Right kidney (tissue), 1 donor: Measurements from ENCODE around the gene SOWAHC.
A peak's percentile ranks its signal among the peaks of the same experiment; 100 is the strongest.
"Not testable (repeated sequence)": the region's sequence is repeated elsewhere in the genome, so short reads cannot be mapped to it uniquely, and the experiment has no call there.

Experiments
- DNase-seq: peaks from one replicate; pipeline ENCODE4 v3.0.0-alpha.2; 2016

Gene SOWAHC

DNA sequence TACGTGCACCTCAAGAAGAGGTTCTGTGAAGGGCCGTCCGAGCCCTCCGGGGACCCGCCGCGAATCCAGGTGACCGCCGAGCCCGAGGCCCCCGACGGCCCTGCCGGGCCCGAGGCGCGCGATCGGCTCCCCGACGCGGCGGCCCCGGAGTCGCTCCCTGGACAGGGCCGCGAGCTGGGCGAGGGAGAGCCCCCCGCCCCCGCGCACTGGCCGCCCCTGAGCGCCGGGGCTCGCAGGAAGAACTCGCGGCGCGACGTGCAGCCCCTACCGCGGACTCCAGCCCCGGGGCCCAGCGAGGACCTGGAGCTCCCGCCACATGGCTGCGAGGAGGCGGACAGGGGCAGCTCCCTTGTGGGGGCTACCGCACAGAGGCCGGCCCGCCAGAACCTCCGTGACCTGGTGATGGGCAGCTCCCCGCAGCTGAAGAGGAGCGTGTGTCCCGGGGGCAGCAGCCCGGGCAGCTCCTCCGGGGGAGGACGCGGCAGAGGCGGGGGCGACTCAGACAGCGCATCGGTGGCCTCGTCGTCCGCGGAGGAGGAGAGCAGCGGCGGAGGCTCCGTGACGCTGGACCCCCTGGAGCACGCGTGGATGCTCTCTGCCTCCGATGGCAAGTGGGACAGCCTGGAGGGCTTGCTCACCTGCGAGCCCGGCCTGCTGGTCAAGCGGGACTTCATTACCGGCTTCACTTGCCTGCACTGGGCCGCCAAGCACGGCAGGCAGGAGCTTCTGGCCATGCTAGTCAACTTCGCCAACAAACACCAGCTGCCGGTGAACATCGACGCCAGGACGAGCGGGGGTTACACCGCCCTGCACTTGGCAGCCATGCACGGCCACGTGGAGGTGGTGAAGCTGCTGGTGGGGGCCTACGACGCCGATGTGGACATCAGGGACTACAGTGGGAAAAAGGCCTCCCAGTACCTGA is 812 bp downstream of the SOWAHC start:
- DNase-seq: no peak

DNA sequence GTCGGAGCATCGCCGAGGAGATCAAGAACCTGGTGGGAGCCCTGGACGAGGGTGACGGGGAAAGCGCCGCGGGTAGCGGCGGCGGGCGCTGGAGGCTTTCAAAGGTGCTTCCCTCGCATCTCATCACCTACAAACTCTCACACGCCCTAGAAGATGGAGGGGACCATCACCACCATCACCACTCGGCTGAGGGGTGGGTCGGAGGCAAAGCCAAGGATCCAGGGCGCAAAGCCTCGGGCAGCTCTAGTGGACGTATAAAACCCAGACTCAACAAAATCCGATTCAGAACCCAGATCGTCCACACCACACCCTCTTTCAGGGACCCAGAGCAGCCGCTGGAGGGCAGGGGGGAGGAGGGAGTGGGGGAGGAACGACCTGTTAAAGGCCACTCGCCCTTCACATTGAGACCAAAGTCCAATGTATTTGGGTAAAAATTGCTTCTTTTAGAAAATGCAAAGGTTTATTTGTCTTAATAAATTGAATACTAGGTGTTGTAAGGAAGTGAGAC is 1.5 kb downstream of the SOWAHC start:
- no peak for DNase-seq

DNA sequence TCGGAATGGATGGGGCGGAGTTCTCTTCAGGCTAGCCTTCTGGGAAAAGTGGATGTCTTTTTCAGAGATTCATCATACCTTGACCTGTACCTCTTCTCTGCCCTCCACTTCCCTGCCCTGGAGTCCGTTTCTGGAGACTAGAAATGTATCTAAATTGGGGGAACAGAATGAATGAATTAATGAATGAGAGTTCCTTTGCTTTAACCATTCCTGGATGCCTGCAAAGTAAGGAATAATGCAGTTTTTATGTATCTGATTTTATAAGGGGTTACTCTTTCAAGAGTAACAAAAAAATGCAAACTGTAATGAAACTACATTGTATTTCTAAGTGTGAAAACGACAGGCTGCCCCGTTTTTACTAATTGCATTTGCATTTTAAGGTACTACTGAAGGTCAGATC is 2.0 kb downstream of the SOWAHC start:
- no peak for DNase-seq

DNA sequence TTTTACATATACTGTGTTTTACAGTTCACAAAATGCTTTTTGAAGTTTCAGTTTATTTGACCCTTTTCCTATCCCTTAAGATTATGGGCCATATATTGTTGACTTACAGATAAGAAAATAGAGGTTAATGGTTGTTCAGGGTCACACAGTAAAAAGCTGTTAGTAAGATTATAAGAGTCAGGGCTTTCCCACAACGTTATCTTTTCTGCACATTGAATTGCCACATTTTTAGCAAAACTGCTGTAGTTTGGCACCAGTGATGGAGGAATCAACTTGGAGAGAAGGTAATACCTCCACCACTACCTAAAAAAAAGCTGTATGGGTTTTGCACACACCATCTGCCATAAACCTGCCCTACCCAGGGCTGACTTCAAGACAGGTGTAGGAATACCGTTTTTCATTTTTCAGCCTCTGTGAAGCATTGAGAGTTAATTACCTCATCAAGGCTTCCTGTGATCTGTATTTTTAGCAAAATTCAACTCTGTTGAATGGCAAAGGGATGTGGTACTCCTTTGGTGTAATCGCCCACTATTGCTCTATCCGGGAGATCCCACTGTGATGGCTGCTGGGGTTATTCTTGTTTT is 5.0 kb downstream of the SOWAHC start:
- DNase-seq: no peak

DNA sequence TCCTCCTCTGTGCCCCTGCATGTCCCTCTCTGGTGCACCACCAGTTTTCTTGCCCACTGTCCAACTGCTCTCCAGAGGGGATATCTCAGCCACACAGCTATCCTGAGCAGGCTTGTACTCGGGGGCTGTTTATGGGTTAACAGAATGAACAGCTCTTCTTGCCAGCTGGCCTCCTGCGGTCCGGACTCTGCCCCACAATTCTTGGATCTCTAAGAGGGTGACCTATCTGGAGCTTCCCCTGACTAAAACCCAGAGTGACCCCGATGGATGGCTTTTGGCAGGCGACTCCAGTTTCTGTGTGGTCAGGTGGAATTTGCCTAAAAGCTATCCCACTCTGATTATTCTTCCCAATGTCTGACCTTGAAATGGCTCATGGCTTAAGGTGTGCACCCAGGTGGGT is 9.1 kb downstream of the SOWAHC start:
- DNase-seq: no peak

DNA sequence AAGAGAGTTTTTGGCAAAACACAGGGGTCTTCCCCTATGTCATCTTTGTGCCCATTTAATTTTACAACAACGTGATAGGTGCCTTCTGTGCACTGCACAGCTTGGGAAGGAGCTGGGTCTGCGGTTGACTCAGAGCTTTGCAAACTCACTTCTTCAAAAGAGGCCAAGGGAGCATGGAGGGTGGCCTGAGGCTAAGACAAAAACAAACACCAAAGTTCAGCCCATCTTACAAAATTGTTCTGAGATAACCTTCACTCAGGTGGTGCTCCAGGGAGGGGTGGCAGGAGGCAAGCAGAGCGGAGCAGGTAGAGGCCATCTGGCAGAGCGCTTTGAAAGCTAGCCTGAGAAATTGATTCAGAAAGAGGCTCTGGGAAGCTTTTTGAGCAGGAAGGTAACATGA is 9.8 kb downstream of the SOWAHC start:
- DNase-seq: no peak

DNA sequence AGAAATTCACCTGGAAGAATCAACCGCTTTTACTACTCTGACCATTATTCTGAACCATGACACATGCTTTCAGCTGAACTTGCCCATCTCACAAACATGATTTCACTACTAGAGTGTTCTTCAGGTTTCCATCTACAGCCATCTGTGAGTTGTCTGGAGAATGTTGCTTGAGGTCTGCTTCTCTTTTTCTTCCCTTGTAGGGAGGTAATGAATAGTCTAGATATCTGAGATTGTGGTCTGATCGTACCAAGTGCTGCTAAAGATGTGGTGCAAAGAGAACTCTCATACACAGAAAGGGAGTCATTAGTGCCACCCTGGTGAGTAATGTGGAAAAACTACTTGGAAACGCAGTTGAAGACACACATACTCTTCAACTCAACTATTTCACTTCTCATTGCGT is 10.2 kb downstream of the SOWAHC start:
- DNase-seq: no peak

DNA sequence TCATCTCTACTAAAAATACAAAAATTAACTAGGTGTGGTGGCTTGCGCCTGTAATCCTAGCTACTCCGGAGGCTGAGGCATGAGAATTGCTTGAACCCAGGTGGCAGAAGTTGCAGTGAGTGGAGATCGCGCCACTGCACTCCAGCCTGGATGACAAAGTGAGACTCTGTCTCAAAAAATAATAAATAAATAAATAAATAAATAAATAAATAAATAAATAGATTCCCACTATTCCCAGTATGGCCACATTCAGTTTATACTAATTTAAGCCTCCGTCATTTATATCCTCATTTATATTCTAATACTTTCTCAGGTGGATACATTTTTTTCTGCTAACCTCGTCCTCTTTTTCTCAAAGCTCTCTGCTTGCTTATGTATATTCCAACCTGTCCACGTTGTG is 14.2 kb downstream of the SOWAHC start:
- DNase-seq: not testable (repeated sequence)

DNA sequence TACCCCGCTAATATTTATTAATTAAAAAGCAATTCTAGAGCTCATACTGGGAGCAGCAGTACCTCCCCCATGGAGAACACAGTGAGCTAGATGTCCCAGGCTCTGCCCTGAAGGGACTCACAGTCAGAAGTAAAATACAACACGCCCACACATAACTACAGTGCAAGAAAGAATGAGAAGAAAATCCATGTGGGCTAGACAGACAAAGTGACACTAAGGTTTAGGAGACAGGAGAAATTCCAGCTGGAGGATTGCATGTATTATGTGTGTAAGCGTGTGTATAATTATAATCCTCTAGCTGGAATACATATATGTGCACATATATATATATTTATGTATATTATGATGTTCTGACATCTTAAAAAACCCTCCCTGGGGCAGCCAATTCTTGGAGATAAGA is 15.7 kb downstream of the SOWAHC start:
- DNase-seq: no peak

DNA sequence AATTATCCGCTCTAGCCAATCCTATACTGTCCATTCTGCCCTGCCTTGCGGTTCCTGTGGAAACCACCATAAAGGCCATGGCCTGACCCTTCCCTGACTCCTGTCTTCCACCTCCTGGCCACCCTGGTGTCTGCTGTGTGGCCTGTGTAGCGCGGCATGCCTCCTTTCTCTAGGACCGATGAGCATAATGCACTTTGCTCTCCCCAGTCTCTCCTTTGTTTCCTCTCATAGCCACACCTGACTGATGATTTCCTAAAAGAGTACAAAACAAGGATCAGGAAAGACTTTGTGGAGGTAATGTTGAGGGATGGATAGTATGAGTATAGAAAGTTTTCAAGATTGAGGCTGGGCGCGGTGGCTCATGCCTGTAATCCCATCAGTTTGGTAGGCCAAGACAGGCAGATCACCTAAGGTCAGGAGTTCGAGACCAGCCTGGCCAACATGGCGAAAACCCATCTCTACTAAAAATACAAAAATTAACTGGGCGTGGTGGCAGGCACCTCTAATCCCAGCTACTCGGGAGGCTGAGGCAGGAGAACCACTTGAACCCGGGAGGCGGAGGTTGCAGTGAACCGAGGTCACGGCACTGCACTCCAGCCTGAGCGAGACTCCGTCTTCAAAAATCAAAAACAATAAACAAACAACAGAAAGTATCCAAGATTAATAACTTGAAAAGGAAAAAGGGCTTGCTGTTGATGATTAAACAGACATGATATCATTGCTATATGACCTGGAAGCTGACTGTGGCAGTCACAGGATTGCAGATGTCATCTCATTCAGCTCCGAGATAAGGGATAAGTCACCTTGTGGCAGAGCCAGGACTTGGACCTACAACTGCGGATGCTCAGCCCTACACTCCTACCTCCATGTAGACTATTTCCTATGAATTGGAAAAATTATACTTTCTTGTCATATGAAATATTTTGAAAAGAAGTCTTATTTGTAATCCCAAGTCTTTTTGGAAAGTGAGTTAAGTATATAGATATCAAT is 16.6 kb downstream of the SOWAHC start:
- DNase-seq: no peak

DNA sequence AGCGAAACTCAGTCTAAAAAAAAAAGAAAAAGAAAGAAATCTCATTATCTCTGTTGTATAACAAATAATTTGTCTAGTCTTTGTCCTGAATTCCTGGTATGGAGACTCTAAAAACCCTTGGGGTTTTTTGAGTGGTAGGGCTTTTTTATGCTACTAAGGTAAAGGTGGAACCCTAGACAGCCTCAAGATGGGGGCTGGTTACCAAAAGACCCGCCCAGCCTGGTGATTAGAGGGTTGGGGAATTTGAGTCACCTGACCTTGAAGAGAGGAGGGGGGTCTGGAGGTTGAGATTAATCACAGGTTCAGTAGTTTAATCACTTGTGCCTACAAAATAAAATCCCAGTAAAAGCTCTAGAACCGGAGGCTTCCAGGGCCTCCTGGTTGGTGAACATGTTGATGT is 17.6 kb downstream of the SOWAHC start:
- DNase-seq: no peak

DNA sequence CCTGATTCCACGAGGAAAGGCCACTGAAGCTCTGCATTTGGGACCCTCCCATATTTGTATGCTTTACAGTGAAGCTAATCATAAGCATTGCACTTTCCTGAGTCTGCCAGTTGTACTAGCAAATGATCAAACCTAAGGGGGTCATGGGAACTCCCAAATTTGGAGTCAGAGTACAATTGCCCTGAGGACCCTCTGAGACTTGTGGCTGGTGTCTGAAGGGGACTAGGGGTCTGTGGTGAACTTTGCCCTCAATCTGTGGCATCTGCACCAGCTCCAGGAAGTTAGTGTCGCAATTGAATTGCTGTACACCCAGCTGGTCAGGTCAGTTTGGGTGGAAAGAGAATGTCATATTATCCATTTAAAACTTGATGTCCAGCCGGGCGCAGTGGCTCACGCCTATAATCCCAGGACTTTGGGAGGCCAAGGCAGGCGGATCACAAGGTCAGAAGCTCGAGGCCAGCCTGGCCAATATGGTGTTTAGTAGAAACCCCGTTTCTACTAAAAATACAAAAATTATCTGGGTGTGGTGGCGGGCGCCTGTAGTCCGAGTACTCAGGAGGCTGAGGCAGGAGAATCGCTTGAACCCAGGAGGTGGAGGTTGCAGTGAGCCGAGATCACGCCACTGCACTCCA is 18.1 kb downstream of the SOWAHC start:
- DNase-seq: no peak

DNA sequence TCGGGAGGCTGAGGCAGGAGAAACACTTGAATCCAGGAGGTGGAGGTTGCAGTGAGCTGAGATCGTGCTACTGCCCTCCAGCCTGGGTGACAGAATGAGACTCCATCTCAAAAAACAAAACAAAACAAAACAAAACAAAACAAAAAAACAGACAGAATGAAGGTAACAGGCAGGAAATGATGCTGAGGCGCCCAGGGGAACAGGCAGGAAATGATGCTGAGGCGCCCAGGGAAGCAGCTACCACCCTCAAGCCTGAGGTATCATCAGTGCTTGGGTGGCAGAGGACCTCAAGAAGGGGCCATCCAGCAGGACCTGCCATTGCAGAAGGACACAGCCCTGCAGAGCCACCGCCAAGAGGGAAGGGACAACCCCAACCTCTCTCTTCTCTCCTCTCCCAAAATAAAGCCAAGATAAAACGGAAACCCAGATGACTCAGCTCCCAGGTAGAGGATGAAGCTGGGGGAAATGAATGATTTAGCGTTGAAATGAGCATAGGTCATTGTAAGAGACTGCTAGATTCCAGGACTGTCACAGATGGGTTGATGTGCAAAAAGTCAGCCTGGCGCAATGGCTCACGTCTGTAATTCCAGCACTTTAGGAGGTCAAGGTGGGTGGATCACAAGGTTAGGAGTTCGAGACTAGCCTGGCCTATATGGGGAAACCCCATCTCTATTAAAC is 19.3 kb downstream of the SOWAHC start:
- DNase-seq: no peak

DNA sequence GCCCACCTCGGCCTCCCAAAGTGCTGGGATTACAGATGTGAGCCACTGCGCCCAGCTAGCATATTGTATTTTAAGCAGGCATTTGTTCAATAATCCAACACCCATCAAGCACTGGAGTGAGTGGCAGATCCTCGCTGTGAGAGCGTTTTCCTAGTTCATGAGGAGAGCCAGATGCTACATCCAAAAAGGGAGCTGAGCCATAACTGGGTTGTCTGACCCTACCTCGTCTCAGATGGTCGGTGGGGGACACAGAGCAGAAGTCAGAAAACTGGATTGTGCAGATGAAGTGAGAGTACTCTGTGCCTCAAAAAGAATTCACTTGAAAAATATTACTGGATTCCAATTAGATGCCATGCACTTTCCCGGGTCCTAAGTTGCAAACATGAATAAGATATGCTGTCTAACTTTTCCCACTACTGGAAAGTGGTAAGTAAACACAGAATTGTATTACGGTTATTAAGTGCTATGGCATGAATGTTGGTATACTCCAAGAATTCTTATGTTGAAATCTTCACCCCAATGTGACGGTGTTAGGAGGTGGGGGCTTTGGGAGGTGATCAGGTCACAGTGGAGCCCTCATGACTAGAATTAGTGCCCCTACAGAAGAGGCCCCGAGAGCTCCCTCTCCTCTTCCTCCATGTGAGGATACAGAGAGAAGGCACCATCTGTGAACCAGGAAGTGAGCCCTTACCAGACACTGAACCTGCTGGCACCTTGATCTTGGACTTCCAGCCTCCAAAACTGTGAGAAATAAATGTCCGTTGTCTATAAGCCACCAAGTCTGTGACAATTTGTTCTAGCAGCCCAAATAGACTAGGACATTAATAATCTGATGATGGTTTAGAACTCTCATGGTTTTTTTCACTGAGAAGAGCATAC is 21.5 kb downstream of the SOWAHC start:
- DNase-seq: no peak

DNA sequence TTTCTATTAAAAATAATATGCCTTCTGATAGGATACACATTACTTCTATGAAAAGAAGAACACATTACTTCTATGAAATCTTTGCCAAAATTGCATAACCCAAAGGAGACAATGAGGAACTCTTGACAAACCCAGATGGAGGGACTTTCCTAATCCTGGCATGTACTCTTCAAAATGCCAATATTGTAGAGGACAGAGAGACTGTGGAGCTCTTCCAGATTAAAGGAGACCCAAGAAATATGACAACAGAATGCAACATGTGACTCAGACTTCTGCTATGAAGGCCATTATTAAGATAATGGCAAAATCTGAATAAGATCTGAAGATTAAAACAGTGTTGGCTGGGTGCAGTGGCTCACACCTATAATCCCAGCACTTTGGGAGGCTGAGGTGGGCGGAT is 22.2 kb downstream of the SOWAHC start:
- DNase-seq: no peak

DNA sequence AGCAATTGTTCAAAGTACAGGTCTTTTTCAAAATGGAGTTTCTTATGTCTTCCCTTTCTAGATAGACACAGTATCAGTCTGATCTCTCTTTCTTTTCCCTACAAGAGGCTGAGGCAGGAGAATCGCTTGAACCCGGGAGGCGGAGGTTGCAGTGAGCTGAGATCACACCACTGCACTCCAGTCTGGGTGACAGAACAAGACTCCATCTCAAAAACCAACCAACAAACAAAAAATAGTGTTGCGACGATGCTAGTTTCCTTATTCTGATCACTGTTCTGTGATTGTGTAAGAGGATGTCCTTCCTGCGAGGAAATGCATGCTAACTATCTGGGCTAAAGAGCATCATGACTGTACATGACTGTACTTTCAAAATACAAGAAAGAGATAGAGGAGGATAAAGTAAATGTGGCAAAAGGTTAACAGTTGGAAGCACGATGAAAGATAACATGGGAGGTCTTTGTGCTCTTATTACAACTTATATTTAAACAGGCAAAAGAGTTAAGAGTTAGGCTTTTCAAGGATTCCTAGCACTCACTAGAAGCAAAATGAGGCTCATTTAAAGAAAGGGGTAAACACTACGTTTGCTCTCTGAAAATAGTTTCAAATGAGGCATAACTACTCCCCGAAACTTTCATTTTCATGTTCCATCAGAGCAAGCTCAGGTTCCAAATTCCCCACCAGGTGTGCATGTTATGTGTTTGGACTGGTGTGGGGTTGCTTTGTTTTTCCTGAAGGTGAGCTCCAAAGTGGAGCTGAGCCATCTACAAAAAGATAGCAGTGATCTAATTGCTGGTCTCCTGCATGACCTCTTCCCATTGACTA is 23.8 kb downstream of the SOWAHC start:
- DNase-seq: no peak

DNA sequence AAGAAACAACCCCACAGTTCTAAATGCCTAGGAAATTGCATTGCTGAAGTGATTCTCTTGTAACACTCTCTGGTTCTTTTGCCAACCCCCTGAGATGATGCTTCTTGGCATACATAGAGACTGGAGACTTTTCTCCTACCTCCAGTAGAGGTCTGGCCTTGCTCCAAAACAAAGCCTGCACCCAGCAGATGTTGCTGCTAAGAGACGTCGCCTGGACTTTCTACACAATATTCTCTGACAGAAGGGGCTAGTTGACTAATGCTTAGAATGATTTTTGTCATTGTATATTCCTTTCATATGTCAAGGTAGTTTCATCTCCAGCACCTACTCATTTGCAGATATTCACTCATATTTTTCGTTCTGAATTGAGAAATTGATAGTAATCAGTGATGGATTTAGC is 24.6 kb downstream of the SOWAHC start:
- no peak for DNase-seq

DNA sequence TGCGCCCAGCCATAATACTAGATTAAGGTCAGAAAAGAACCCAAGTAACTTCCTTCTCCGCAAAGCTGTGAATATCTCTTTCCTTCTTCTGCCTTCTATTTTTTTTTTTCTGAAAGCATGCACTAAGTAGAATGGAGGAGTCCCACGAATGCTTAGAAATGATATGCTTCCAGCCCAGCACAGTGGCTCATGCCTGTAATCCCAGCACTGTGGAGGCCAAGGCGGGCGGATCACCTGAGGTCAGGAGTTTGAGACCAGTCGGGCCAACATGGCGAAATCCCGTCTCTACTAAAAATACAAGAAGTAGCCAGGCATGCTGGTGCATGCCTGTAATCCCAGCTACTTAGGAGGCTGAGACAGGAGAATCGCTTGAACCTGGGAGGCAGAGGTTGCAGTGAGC is 25.8 kb downstream of the SOWAHC start:
- DNase-seq: not testable (repeated sequence)

DNA sequence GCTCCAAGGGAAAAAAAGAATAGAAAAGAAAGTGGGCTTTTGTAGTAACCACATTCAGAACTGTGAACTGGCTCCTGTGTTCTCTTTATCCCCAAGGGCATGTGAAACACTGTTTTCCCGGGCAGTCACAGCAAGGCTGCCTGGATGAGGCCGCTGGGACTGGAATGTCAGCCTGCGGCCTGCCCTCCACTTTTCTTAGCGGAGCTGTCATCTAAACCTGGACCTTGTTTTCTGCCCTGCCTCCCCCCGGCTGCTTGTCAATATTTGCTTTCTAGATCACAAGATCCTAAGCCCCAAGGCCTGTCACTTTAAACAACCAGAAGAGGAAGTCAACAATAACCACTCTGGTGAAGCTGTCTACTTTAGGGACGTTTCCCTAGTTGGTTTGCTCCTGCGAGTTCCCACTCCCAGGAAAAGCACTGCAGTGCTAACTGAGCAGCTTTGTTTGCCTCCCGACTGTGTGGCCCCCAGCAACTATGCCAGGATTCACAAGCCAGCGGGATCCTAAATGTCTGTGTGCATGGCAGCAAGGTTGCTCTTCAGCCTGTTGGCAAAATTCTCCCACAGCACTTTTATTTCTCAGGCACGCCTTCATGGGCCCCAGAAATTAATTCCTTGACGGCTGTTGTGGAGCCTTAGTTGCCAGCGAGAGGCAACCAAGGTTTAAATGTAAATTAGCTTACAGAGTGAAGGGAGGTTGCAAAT is 30.6 kb downstream of the SOWAHC start:
- DNase-seq: peak; percentile 51
